Testis (tissue), 2 donors: ENCODE data around the gene RNH1.

Experiments used
- CTCF ChIP-seq, 3 experiments: fragments of 450-650 bp in 2 of 3; fragments of 200-600 bp in 1 of 3; sonication (generic) in 1 of 3; IDR thresholded peaks; one replicate each; pipeline ENCODE4 v1.5.1; 2016 to 2019; ENCODE audit warnings: antibody characterized with exemption in 3 of 3, mild to moderate bottlenecking in 2 of 3, moderate library complexity in 1 of 3
- POLR2A ChIP-seq: fragments of 450-650 bp; IDR thresholded peaks from one replicate; pipeline ENCODE4 v1.6.1; 2017; ENCODE audit warnings: antibody characterized with exemption, mild to moderate bottlenecking, moderate library complexity

GRCh38 chr11:452203-452744, 54.8 kb downstream of the RNH1 start:
- TF ChIP-seq CTCF (IDR thresholded peaks at IDR 0.05) = no peak
- TF ChIP-seq POLR2A = no peak
